Measurements from ENCODE around the gene ARL4C. TPM values are rescaled to one million over a fixed set of nuclear protein-coding genes. Genes with fewer than 3 reads are reported as not detected.

The ARL4C gene
- total and polyA plus RNA-seq, 3 donors from 2014 or later = 1.3 to 4.4 (median 3.0) TPM

GRCh38 chr2:234447963-234448362 lies 48.9 kb downstream of the ARL4C start:
- Histone ChIP-seq H3K27me3 (no peaks in the 10 kb centered on the region), H3K36me3 (ENCODE audit: low read depth, missing control alignments) (no peaks in the 10 kb centered on the region), H3K9me3 (no peaks in the 10 kb centered on the region), H3K4me1 (no peaks in the 10 kb centered on the region), H3K4me3 (no peak overlapping the region), H3K27ac (no peak overlapping the region)
- WGBS, 2 donors = 67 to 76% methylated on average over 5 of the region's 5 CpGs
- no peak for TF ChIP-seq POLR2A (IDR thresholded peaks at IDR 0.05)
- TF ChIP-seq, protein P1, sequence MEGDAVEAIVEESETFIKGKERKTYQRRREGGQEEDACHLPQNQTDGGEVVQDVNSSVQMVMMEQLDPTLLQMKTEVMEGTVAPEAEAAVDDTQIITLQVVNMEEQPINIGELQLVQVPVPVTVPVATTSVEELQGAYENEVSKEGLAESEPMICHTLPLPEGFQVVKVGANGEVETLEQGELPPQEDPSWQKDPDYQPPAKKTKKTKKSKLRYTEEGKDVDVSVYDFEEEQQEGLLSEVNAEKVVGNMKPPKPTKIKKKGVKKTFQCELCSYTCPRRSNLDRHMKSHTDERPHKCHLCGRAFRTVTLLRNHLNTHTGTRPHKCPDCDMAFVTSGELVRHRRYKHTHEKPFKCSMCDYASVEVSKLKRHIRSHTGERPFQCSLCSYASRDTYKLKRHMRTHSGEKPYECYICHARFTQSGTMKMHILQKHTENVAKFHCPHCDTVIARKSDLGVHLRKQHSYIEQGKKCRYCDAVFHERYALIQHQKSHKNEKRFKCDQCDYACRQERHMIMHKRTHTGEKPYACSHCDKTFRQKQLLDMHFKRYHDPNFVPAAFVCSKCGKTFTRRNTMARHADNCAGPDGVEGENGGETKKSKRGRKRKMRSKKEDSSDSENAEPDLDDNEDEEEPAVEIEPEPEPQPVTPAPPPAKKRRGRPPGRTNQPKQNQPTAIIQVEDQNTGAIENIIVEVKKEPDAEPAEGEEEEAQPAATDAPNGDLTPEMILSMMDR (IDR thresholded peaks at IDR 0.05) = no peak
- intact Hi-C loops (cut with DNase I; ENCODE audit: low total_unique reads) = no loop called here
- no peak for DNase-seq

DNA sequence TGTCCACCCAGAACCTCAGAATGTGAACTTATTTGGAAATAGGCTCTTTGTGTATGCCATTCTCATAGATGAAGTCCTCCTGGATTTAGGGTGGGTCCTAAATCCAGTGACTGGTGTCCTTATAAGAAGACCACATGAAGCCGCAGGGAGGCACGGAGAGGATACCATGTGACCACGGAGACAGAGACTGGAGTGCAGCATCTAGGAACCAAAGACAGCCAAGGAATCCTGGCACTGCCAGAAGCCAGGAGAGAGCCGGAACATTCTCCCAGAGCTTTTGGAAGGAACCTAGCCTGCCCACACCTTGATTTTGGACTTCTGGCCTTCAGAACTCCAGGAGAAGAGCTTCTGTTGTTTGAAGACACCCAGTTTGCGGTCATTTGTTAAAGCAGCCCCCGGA lies 49.7 kb downstream of the ARL4C start:
- Histone ChIP-seq H3K4me1 (no peaks in the 10 kb centered on the region), H3K4me3 (no peak overlapping the region), H3K27ac (no peak overlapping the region), H3K9me3 (no peaks in the 10 kb centered on the region), H3K27me3 (no peaks in the 10 kb centered on the region), H3K36me3 (ENCODE audit: low read depth, missing control alignments) (no peaks in the 10 kb centered on the region)
- intact Hi-C loops (cut with DNase I; ENCODE audit: low total_unique reads) = no loop called here
- 93% methylated on average over 6 of the region's 6 CpGs for WGBS, 2 donors
- DNase-seq = no peak
- no peak for TF ChIP-seq POLR2A (IDR thresholded peaks at IDR 0.05)
- TF ChIP-seq, protein P1 (IDR thresholded peaks at IDR 0.05) = no peak

DNA sequence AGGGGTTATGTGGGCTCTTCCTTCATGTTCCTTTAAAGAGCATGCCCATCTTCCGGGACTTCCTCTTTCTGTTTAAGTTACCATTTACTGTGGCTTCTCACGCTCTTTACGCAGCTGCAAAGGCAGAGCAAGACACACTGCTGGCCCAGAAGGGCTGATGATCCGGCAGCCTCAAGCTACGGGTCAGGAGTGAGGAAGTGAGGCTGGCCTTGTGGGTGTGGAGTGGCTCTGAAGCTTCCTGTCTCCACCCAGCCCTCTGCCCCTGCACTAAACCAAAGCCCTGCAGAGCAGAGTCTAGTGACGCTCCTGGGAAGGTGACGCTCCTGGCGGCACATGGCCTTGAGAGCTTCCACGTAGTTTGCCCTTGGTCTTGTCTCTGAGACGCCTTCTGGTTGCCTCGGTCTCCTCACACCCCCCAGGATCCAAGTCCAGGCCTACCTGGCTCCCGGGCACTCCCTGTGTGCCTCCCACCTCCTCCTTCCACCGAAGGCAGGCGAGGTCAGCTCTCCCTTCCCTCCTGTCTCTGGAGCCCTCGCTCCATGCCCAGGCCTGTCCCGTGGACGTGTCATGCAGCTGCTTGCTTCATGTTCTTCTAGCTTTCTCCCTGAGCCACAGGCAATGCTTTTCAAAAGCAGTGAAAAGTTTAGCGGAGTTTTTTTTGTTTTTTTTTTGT lies 50.3 kb downstream of the ARL4C start:
- Histone ChIP-seq H3K4me3 (no peak overlapping the region), H3K27me3 (no peaks in the 10 kb centered on the region), H3K9me3 (no peaks in the 10 kb centered on the region), H3K27ac (no peak overlapping the region), H3K4me1 (no peaks in the 10 kb centered on the region), H3K36me3 (ENCODE audit: low read depth, missing control alignments) (no peaks in the 10 kb centered on the region)
- intact Hi-C loops (cut with DNase I; ENCODE audit: low total_unique reads) = no loop called here
- 73 to 76% methylated on average over 18 of the region's 18 CpGs for WGBS, 2 donors
- peak; percentile 51 for DNase-seq
- no peak for TF ChIP-seq POLR2A (IDR thresholded peaks at IDR 0.05)
- TF ChIP-seq, protein P1 (IDR thresholded peaks at IDR 0.05) = no peak

- H3K27ac ChIP-seq = no peak overlapping the region
- no peaks in the 10 kb centered on the region for H3K9me3 ChIP-seq
- 62 to 69% methylated on average over 10 of the region's 10 CpGs for WGBS, 2 donors
- no peaks in the 10 kb centered on the region for H3K4me1 ChIP-seq
- no peaks in the 10 kb centered on the region for H3K27me3 ChIP-seq
- TF ChIP-seq, protein P1 (IDR thresholded peaks at IDR 0.05) = no peak
- no peak for TF ChIP-seq POLR2A (IDR thresholded peaks at IDR 0.05)
- intact Hi-C loops (cut with DNase I; ENCODE audit: low total_unique reads) = no loop called here
- DNase-seq = no peak
- H3K36me3 ChIP-seq (ENCODE audit: low read depth, missing control alignments) = no peaks in the 10 kb centered on the region
- H3K4me3 ChIP-seq = no peak overlapping the region
These were observed 52.0 kb downstream of the ARL4C start for GRCh38 chr2:234444893-234445292.

DNA sequence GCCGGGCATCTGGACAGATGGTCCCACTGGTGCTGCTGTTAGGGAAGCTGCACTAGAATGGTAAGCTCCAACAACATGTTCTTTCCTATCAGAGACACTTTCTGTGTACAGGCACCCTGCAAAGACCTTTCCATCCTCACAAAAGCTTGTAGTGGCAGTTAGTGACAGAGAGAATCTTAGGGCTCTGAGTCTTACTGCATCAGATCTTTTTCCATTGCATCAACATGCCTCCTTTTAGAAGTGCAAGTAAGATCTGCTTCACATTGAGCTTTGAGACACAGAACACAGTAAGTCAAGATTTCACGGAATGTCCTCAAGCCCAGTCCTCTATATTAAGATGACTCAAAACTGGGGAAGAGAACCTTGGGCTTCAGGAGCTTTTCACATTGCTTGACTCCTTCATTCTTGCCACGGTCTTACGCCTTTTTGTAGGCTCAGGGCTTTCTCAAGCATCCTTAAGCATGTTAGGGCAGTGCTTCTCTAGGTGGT lies 52.6 kb downstream of the ARL4C start:
- Histone ChIP-seq H3K4me1 (no peaks in the 10 kb centered on the region), H3K27ac (no peak overlapping the region), H3K9me3 (no peaks in the 10 kb centered on the region), H3K27me3 (no peaks in the 10 kb centered on the region), H3K4me3 (no peak overlapping the region), H3K36me3 (ENCODE audit: low read depth, missing control alignments) (no peaks in the 10 kb centered on the region)
- intact Hi-C loops (cut with DNase I; ENCODE audit: low total_unique reads) = no loop called here
- 91 to 92% methylated on average over 4 of the region's 4 CpGs for WGBS, 2 donors
- no peak for DNase-seq
- TF ChIP-seq POLR2A (IDR thresholded peaks at IDR 0.05) = no peak
- TF ChIP-seq, protein P1 (IDR thresholded peaks at IDR 0.05) = no peak

All from testis (tissue), 3 donors.